ENCODE results near the gene MID1.

MID1 gene

GRCh38 chrX:10654960-10655359, 34.6 kb upstream of the MID1 start:
- TF ChIP-seq CTCF (conservative IDR thresholded peaks at IDR 0.05; ENCODE audit: low read depth, low read length): no peak
- DNase-seq (ENCODE audit: low read depth): no peak
- no peak overlapping the region for H3K4me3 ChIP-seq (ENCODE audit: low read depth, low read length)

- TF ChIP-seq CTCF (conservative IDR thresholded peaks at IDR 0.05; ENCODE audit: low read depth, low read length): no peak
- no peak overlapping the region for H3K4me3 ChIP-seq (ENCODE audit: low read depth, low read length)
- no peak for DNase-seq (ENCODE audit: low read depth)
Measured at GRCh38 chrX:10653302-10653701, 32.9 kb upstream of the MID1 start.

GRCh38 chrX:10649265-10649664, 28.9 kb upstream of the MID1 start:
- peak; percentile 73 for DNase-seq (ENCODE audit: low read depth)
- H3K4me3 ChIP-seq (ENCODE audit: low read depth, low read length): no peak overlapping the region
- no peak for TF ChIP-seq CTCF (conservative IDR thresholded peaks at IDR 0.05; ENCODE audit: low read depth, low read length)

GRCh38 chrX:10648614-10649013, 28.2 kb upstream of the MID1 start:
- TF ChIP-seq CTCF (conservative IDR thresholded peaks at IDR 0.05; ENCODE audit: low read depth, low read length): no peak
- no peak overlapping the region for H3K4me3 ChIP-seq (ENCODE audit: low read depth, low read length)
- peak; percentile 87 for DNase-seq (ENCODE audit: low read depth)

GRCh38 chrX:10636851-10637250, 16.5 kb upstream of the MID1 start:
- no peak for TF ChIP-seq CTCF (conservative IDR thresholded peaks at IDR 0.05; ENCODE audit: low read depth, low read length)
- DNase-seq (ENCODE audit: low read depth): no peak
- no peak overlapping the region for H3K4me3 ChIP-seq (ENCODE audit: low read depth, low read length)

- no peak overlapping the region for H3K4me3 ChIP-seq (ENCODE audit: low read depth, low read length)
- TF ChIP-seq CTCF (conservative IDR thresholded peaks at IDR 0.05; ENCODE audit: low read depth, low read length): peak; percentile 75
- DNase-seq (ENCODE audit: low read depth): peak; percentile 73
Measured at GRCh38 chrX:10636337-10636736, 16.0 kb upstream of the MID1 start.

GRCh38 chrX:10634392-10635161, 14.2 kb upstream of the MID1 start:
- no peak for TF ChIP-seq CTCF (conservative IDR thresholded peaks at IDR 0.05; ENCODE audit: low read depth, low read length)
- DNase-seq (ENCODE audit: low read depth): peak; percentile 82
- H3K4me3 ChIP-seq (ENCODE audit: low read depth, low read length): peak overlapping the region; percentile 3
